ENCODE results near the gene HLX. TPM values are rescaled to one million over a fixed set of nuclear protein-coding genes. Genes with fewer than 3 reads are reported as not detected.

The HLX gene
- total and polyA plus RNA-seq, 5 donors, result 4.1 to 9.7 (median 8.3) TPM

GRCh38 chr1:220882061-220882891 lies 3.0 kb downstream of the HLX start:
- WGBS, result 50% methylated on average over 34 of the region's 34 CpGs
- peak overlapping the region; percentile 85 for H3K4me3 ChIP-seq (ENCODE audit: low read length)
- DNase-seq, result peak in 2 of 3 donors; percentile 70 to 78
- intact Hi-C loops (cut with DNase I), result loop anchor here in 1 of 4 donors (10.0 kb wide), 1 partner anchor 283 kb away; no protein-coding TSS in a partner anchor
- no peaks in the 10 kb centered on the region for H3K9me3 ChIP-seq (ENCODE audit: control insufficient read depth, low read length)
- ATAC-seq, result peak in 1 of 2 donors; percentile 5
- no peaks in the 10 kb centered on the region for H3K27me3 ChIP-seq (ENCODE audit: control insufficient read depth, insufficient read depth)
- H3K4me1 ChIP-seq (ENCODE audit: control insufficient read depth, insufficient read depth, low read length), result peaks cover 2% of the 10 kb centered on the region
- H3K27ac ChIP-seq (ENCODE audit: low read length), result peak overlapping the region; percentile 84

GRCh38 chr1:220884109-220884980 lies 5.1 kb downstream of the HLX start:
- WGBS, result 70% methylated on average over 59 of the region's 59 CpGs
- H3K27ac ChIP-seq (ENCODE audit: low read length), result no peak overlapping the region
- intact Hi-C loops (cut with DNase I), result loop anchor here in 1 of 4 donors (10.0 kb wide), 1 partner anchor 280 kb away; no protein-coding TSS in a partner anchor
- H3K27me3 ChIP-seq (ENCODE audit: control insufficient read depth, insufficient read depth), result no peaks in the 10 kb centered on the region
- H3K4me1 ChIP-seq (ENCODE audit: control insufficient read depth, insufficient read depth, low read length), result no peaks in the 10 kb centered on the region
- H3K9me3 ChIP-seq (ENCODE audit: control insufficient read depth, low read length), result no peaks in the 10 kb centered on the region
- H3K4me3 ChIP-seq (ENCODE audit: low read length), result no peak overlapping the region
- DNase-seq (peak in 2 of 3 donors; percentile 66 to 74), ATAC-seq (no peak)

- no peaks in the 10 kb centered on the region for H3K9me3 ChIP-seq (ENCODE audit: control insufficient read depth, low read length)
- ATAC-seq (no peak), DNase-seq (no peak)
- no peak overlapping the region for H3K27ac ChIP-seq (ENCODE audit: low read length)
- WGBS, result 87% methylated on average over 19 of the region's 19 CpGs
- intact Hi-C loops (cut with DNase I), result loop anchor here in 1 of 4 donors (10.0 kb wide), 1 partner anchor 280 kb away; no protein-coding TSS in a partner anchor
- H3K4me3 ChIP-seq (ENCODE audit: low read length), result no peak overlapping the region
- H3K4me1 ChIP-seq (ENCODE audit: control insufficient read depth, insufficient read depth, low read length), result no peaks in the 10 kb centered on the region
- H3K27me3 ChIP-seq (ENCODE audit: control insufficient read depth, insufficient read depth), result no peaks in the 10 kb centered on the region
Observed at GRCh38 chr1:220884981-220885918, 6.0 kb downstream of the HLX start.

- intact Hi-C loops (cut with DNase I), result loop anchor here in 1 of 4 donors (10.0 kb wide), 1 partner anchor 279 kb away; no protein-coding TSS in a partner anchor
- DNase-seq, result no peak
- Histone ChIP-seq H3K27ac (ENCODE audit: low read length) (no peak overlapping the region), H3K27me3 (ENCODE audit: control insufficient read depth, insufficient read depth) (no peaks in the 10 kb centered on the region), H3K4me3 (ENCODE audit: low read length) (no peak overlapping the region), H3K4me1 (ENCODE audit: control insufficient read depth, insufficient read depth, low read length) (no peaks in the 10 kb centered on the region), H3K9me3 (ENCODE audit: control insufficient read depth, low read length) (no peaks in the 10 kb centered on the region)
- no peak for ATAC-seq
- 86% methylated on average over 3 of the region's 3 CpGs for WGBS
Observed at GRCh38 chr1:220885971-220886370, 6.7 kb downstream of the HLX start.

- peak in 1 of 3 donors; percentile 42 for DNase-seq
- no peak for ATAC-seq
- WGBS, result 84% methylated on average over 26 of the region's 26 CpGs
- intact Hi-C loops (cut with DNase I), result loop anchor here in 1 of 4 donors (10.0 kb wide), 1 partner anchor 278 kb away; no protein-coding TSS in a partner anchor
- Histone ChIP-seq H3K4me3 (ENCODE audit: low read length) (no peak overlapping the region), H3K27me3 (ENCODE audit: control insufficient read depth, insufficient read depth) (no peaks in the 10 kb centered on the region), H3K27ac (ENCODE audit: low read length) (no peak overlapping the region), H3K9me3 (ENCODE audit: control insufficient read depth, low read length) (no peaks in the 10 kb centered on the region), H3K4me1 (ENCODE audit: control insufficient read depth, insufficient read depth, low read length) (no peaks in the 10 kb centered on the region)
Observed at GRCh38 chr1:220886470-220887201, 7.4 kb downstream of the HLX start.

GRCh38 chr1:220887202-220887519 lies 7.9 kb downstream of the HLX start:
- Histone ChIP-seq H3K27ac (ENCODE audit: low read length) (no peak overlapping the region), H3K4me3 (ENCODE audit: low read length) (no peak overlapping the region), H3K27me3 (ENCODE audit: control insufficient read depth, insufficient read depth) (no peaks in the 10 kb centered on the region), H3K4me1 (ENCODE audit: control insufficient read depth, insufficient read depth, low read length) (no peaks in the 10 kb centered on the region), H3K9me3 (ENCODE audit: control insufficient read depth, low read length) (no peaks in the 10 kb centered on the region)
- DNase-seq, result no peak
- intact Hi-C loops (cut with DNase I), result loop anchor here in 1 of 4 donors (10.0 kb wide), 1 partner anchor 278 kb away; no protein-coding TSS in a partner anchor
- 49% methylated on average over 11 of the region's 11 CpGs for WGBS
- no peak for ATAC-seq

- ATAC-seq (peak; percentile 56 to 57), DNase-seq (peak in 2 of 3 donors; percentile 64 to 75)
- 24% methylated on average over 48 of the region's 48 CpGs for WGBS
- no peak overlapping the region for H3K27ac ChIP-seq (ENCODE audit: low read length)
- H3K4me3 ChIP-seq (ENCODE audit: low read length), result peak overlapping the region; percentile 34
- H3K9me3 ChIP-seq (ENCODE audit: control insufficient read depth, low read length), result no peaks in the 10 kb centered on the region
- H3K4me1 ChIP-seq (ENCODE audit: control insufficient read depth, insufficient read depth, low read length), result no peaks in the 10 kb centered on the region
- intact Hi-C loops (cut with DNase I), result loop anchor here in 1 of 4 donors (10.0 kb wide), 1 partner anchor 277 kb away; no protein-coding TSS in a partner anchor
- no peaks in the 10 kb centered on the region for H3K27me3 ChIP-seq (ENCODE audit: control insufficient read depth, insufficient read depth)
Observed at GRCh38 chr1:220887520-220888416, 8.5 kb downstream of the HLX start.

- intact Hi-C loops (cut with DNase I), result loop anchor here in 1 of 4 donors (10.0 kb wide), 1 partner anchor 276 kb away; no protein-coding TSS in a partner anchor
- WGBS, result 59% methylated on average over 14 of the region's 14 CpGs
- DNase-seq, result no peak
- Histone ChIP-seq H3K4me3 (ENCODE audit: low read length) (no peak overlapping the region), H3K4me1 (ENCODE audit: control insufficient read depth, insufficient read depth, low read length) (no peaks in the 10 kb centered on the region), H3K27ac (ENCODE audit: low read length) (no peak overlapping the region), H3K27me3 (ENCODE audit: control insufficient read depth, insufficient read depth) (no peaks in the 10 kb centered on the region), H3K9me3 (ENCODE audit: control insufficient read depth, low read length) (no peaks in the 10 kb centered on the region)
- no peak for ATAC-seq
Observed at GRCh38 chr1:220888417-220888986, 9.3 kb downstream of the HLX start.

- Histone ChIP-seq H3K4me1 (ENCODE audit: control insufficient read depth, insufficient read depth, low read length) (peaks cover 4% of the 10 kb centered on the region), H3K9me3 (ENCODE audit: control insufficient read depth, low read length) (no peaks in the 10 kb centered on the region), H3K27me3 (ENCODE audit: control insufficient read depth, insufficient read depth) (no peaks in the 10 kb centered on the region), H3K4me3 (ENCODE audit: low read length) (no peak overlapping the region), H3K27ac (ENCODE audit: low read length) (no peak overlapping the region)
- ATAC-seq (no peak), DNase-seq (no peak)
- intact Hi-C loops (cut with DNase I), result loop anchor here in 1 of 4 donors (10.0 kb wide), 1 partner anchor 275 kb away; no protein-coding TSS in a partner anchor
- 47% methylated on average over 2 of the region's 2 CpGs for WGBS
Observed at GRCh38 chr1:220889333-220889732, 10.1 kb downstream of the HLX start.
